GDM1 (cell line): Measurements from ENCODE around the gene ATP8B4.
A peak's percentile ranks its signal among the peaks of the same experiment; 100 is the strongest.
"Not testable (repeated sequence)": the region's sequence is repeated elsewhere in the genome, so short reads cannot be mapped to it uniquely, and the experiment has no call there.

ENCODE experiments used
- DNase-seq: peaks from one replicate; lab custom pipeline; 2025; lab: John Stamatoyannopoulos, UW

Gene ATP8B4

DNA sequence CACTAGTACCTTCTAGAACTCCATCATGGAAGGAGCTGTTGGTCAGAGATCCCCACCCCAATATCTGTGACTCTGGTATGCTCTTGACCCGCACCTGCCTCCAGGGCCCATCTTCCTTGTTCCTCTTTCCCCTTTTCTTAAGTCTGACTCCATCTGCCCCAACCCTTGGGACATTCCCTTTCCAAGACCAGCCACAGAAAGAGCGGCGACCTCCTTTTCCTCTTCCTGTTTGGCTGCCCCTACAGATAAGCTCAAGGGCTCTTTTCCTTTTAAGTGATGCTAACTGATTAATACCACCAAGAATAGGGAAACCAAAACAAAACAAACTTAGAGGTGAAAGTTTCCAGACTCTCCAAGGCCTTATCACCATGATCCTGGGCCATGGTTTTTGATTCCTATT, 21.9 kb upstream of the ATP8B4 start:
- DNase-seq, result no peak

DNA sequence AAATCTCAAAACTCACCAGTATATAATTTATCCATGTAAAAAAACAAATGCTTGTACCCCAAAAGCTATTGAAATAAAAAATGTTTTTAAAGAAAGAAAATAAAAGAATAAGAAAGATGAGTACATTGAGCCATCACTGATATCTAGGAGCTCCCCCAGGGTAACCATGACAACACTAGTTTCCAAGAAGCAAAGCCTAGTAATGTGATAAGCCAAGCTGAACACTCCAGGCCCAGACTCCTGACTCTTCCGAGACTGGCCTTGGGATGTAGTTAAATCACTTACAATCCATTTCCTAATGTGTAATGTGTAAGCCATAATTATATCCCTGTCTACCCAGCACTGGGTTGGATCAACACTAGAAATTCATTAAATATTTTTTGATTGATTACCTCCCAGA, 21.1 kb upstream of the ATP8B4 start:
- DNase-seq, result no peak

DNA sequence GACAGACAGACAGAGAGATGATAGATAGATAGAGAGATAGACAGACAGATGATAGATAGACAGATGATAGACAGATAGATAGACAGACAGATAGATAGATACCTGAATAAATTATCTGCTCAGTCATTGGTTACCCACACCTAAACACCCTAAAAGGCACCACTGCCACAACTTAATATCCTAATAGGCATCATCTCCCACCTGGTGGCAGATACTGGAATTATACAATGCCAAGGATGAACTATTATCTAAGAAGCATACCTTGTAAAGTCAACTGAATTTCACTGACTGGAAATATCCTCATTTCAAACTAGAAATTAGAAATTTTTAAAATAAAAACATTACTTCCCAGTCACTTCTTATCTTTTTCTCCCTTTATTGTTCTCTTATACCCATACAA, 19.4 kb upstream of the ATP8B4 start:
- DNase-seq, result no peak

GRCh38 chr15:50137893-50138292, 18.9 kb upstream of the ATP8B4 start:
- DNase-seq, result no peak

DNA sequence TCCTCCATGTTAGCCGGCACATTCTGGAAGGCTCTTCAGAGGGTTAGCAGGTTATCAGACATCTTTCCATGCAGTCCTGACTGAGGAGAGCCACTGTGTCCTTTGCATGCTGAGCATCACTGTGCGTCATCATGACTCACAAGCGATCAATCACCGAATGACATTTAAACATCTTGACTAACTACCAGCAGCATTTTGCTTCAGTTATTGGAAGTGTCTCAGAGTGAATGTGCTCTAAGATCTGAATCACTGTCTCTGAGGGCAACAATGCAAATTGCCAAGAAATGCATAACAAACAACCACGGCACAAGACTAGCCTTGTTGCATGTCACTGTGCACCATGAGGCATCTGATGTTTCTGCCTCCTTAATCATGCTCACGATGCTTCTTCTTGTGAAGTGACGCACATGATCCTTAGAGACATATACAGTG, 18.3 kb upstream of the ATP8B4 start:
- no peak for DNase-seq

GRCh38 chr15:50135031-50135551, 16.1 kb upstream of the ATP8B4 start:
- no peak for DNase-seq

DNA sequence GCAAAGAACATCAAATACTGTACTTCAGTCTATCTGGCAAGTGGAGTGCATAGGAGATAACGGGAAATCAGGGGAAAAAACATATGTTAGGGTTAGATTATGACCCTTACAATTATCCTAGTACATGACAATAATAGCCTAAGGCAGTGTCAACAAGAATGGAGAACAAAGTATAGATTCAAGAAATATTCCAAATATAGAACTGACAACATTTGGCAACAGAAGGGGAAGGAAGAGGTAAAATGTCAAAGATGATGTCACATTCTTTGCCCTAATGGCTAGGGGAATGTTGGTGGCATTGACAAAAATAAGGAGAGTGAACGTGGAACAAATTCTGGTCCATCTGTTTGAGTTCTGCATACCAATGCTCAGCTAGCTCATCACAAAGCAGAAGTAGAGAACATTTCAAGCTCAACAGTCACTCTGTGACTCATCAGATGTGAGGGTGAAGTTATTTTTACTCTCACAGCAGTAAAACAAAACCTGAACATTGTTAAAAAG, 15.5 kb upstream of the ATP8B4 start:
- peak; percentile 78 for DNase-seq

DNA sequence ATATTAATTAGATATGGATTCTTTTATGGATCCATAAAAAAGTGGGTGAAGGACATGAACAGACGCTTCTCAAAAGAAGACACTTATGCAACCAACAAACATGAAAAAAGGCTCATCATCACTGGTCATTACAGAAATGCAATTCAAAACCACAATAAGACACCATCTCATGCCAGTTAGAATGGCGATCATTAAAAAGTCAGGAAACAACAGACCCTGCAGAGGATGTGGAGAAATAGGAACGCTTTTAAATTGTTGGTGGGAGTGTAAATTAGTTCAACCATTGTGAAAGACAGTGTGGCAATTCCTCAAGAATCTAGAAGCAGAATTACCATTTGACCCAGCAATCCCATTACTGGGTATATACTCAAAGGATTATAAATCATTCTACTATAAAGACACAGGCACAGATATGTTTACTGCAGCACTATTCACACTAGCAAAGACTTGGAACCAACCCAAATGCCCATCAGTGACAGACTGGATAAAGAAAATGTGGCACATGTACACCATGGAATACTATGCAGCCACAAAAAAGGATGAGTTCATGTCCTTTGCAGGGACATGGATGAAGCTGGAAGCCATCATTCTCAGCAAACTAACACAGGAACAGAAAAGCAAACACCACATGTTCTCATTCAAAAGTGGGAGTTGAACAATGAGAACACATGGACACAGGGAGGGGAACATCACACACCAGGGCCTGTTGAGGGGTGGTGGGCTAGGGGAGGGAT, 13.4 kb upstream of the ATP8B4 start:
- DNase-seq, result not testable (repeated sequence)

- no peak for DNase-seq
These were observed 12.6 kb upstream of the ATP8B4 start for GRCh38 chr15:50131617-50132016.

GRCh38 chr15:50128266-50128665, 9.2 kb upstream of the ATP8B4 start:
- peak; percentile 66 for DNase-seq

DNA sequence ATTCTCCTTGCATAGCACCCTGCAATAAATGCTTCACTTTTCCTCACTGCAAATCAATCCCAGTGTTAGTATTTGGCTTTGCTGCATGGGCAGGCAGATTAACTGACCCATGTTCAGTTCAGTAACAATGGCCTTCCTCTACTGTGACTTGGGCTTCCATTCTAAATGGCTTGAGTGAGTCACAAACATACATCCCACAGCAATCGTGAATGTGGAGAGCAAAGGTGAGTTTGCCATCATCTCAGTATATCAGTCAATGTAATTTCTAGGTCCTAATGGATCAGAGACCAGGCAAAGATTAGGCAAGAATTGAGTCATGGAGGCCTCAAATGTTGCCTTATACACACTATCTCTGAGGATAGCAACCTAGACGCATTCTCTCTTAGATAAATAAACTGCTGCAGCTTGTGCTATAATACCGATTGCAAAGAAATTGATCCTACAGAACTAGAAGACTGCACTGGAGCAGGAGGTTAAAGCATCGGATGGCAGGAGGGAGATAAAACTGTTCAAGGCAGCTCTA, 8.3 kb upstream of the ATP8B4 start:
- no peak for DNase-seq

GRCh38 chr15:50126072-50126471, 7.0 kb upstream of the ATP8B4 start:
- no peak for DNase-seq

DNA sequence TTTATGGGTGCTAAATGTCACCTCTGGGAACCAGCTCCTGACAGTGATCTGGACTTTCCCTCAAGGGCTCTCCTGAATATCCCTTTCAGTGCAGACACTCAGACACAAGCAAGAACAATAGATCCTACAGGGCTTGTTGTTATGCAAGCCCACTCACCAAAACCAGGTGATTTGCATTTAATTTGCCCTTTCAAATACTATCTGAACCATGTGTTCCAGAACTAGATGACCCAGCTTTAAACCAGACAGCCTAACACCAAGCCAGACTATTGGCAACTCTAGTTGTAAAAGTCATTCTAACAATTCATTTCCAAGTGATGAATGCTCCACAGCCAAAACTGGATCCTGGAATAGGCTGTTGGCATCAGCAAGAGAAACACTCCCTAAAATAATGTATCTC, 5.6 kb upstream of the ATP8B4 start:
- DNase-seq, result no peak

GRCh38 chr15:50123861-50124557, 5.0 kb upstream of the ATP8B4 start:
- DNase-seq, result no peak

DNA sequence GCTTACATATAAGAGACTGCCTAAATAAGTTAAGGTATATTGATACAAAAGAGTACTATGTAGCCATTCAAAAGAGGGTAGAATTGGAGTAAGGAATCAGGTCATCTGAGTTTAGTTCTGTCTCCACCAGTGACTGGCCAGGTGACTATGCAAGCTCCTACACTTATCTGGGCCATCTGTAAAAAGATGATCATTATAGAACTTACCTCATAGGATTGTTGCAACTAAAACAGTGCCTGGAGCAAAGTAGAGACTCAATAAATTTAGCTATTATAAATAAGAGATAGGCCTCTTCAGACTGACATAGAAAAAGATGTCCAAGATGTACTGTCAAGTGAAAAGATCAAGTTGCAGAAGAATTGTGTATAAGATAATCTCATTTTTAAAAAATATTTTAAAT, 1.7 kb upstream of the ATP8B4 start:
- DNase-seq, result no peak

DNA sequence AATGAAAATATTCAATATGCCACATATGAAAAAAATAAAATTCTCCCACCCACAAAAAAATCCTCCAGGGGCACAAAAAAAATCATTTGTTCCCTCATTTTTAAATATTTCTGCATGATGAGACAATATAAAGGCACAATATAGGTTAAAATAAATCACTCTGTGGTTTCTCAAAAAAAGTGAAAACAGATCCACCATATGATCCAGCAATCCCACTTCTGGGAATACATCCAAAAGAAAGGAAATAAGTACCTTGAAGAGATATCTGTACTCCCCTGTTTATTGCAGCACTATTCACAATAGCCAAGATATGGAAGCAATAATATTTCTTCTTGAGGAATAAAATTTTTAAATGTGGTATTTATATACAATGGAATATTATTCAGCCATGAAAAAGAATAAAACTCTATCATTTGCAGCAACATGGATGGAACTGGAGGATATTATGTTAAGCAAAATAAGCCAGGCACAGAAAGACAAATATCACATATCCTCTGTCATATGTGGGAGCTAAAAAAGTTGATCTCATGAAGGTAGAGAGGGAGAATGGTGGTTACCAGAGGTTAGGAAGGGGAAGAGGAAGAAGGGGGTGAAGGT, 1.5 kb downstream of the ATP8B4 start:
- no peak for DNase-seq

DNA sequence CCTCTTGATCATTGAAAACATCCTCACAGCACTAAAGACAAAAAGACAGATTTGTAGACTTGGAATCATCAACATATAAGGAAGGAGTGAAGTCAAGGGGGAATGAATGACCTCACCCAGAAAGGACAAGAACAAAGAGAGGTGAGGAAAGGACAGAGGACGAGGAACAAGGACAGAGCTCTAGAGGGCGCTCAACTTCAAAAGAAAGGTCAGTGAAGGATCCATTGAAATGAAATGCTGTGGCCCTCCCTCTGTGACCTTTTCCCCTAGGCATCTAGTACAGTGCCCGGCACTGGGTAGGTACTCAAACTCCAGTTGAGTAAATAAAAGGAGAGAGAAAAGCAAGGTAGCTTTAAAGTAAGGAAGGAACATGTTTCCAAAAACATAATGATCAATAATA, 2.6 kb downstream of the ATP8B4 start:
- peak; percentile 62 for DNase-seq

DNA sequence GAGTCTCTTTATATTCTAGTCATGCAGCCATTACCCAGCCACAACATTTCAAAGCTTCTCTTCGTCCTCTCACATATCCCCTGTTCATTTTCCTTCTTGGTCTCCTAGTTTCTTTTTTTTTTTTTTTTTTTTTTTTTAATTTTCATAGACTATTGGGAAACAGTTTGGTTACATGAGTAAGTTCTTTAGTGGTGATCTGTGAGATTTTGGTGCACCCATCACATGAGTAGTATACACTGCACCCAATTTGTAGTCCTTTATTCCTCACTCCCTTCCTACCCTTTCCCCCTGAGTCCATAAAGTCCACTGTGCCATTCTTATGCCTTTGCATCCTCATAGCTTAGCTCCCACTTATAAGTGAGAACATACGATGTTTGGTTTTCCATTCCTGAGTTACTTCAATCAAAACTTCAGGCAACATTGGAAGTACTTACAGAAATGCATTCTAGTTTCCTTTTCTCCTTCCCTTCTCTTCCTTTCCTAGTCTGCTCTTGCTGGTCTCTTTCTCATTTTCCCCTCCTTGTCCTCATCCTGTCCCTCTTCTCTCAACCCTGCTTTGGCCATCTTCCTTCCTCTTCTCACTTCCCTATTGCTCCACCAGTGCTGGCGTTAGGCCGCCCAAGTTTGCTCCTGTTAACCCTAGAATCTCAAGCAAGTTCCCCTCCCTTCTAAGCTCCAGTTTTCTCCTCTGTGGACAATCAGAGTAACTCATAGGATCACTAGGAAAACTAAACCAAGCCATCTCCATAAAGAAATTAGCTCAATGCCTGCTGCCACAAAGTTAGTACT, 4.8 kb downstream of the ATP8B4 start:
- DNase-seq, result peak; percentile 63

- DNase-seq, result peak; percentile 63
These were observed 5.9 kb downstream of the ATP8B4 start for GRCh38 chr15:50113187-50113505.

DNA sequence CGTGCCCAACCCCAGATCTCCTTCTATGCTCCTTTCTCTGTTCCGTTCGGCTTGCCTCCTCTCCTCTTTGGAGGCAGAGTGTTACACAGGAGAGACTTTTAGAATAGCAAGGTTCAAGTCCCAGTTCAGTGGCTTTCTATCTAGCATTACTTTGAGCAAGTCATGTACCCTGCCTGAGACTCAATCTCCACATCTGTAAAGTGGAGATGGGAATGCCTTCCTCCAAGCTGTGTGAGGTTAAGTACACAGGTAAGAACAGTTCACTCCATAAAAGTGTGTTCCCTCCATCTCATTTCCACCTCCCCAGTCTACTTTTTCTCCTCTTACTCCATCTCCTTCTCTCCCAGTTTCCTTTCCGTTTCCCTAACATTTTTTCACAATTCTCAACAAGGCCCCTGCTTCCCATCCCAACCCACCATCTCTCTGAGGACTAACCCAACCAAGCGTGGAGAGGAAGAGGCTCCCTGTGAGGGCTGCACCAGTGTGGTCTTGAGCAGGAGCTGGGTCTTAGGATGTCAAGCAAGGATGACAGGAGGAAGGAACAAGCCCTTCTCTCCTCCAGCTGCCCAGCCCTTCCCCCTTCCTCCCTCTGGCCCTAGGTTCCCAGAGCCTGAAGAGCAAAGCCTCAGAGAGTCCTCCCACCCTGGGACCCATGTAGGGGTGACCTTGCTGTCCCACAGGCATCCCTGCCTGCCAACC, 6.4 kb downstream of the ATP8B4 start:
- peak; percentile 74 for DNase-seq

- DNase-seq, result no peak
These were observed 8.7 kb downstream of the ATP8B4 start for GRCh38 chr15:50110285-50110684.
